Amniotic epithelial cell (primary cell): ENCODE data around the gene MIOX.

Experiments
- DNase-seq: peaks from one replicate; pipeline ENCODE4 v3.0.0-alpha.2; 2010; ENCODE audit warnings: low read depth

Gene MIOX

DNA sequence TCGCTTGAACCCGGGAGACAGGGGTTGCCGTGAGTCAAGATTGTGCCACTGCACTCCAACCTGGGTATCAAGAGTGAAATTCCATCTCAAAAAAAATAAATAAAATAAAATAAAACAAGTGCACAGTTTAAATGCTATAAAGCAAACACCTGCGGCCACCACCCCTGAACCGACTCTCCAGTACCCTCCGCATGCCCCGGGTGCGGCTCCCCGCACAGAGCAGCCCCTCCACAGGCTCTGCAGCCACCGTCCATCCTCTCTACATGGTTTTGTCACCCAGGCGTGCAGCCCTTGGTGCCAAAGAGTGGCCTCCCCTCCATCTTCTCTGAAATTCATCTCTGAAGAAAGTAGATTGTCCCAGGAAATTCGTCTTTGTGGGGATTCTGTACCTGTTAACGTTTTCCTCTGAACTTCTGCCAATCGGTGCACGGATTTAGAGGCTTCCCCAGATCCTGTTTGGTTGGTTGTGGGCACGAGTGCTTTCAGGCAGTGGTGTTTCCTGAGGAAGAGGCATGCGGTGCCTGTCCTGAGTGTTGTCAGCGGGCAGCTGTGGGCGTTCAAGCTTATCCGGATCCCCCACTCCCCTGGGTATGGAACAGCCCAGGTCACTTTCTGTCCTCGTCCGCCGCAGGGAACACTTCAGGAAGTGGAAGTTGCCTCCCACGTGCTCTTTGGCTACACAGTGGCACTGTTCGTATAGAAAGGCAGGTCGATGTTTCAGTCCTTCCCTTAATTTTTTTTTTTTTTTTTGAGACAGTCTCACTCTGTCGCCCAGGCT lies 4.1 kb downstream of the MIOX start:
- DNase-seq = no peak

DNA sequence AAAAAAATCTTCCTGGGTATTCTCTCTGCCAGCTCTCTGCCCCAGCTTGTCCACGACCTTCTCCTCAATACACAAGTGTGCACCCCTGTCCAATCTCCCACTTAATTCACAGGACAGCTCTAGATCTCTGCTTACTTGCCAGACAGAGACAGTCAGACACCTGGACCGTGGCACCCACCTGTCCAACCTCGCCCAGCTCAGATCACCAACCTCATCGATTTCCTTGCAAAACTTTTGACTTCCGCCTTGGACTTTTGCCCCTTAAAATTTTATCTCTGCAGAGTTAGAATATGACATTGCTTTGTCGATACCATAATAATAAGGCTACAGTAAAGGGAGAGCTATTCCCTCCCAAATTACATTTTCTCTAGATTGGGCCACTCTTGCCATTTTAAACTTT lies 10.4 kb downstream of the MIOX start:
- no peak for DNase-seq

DNA sequence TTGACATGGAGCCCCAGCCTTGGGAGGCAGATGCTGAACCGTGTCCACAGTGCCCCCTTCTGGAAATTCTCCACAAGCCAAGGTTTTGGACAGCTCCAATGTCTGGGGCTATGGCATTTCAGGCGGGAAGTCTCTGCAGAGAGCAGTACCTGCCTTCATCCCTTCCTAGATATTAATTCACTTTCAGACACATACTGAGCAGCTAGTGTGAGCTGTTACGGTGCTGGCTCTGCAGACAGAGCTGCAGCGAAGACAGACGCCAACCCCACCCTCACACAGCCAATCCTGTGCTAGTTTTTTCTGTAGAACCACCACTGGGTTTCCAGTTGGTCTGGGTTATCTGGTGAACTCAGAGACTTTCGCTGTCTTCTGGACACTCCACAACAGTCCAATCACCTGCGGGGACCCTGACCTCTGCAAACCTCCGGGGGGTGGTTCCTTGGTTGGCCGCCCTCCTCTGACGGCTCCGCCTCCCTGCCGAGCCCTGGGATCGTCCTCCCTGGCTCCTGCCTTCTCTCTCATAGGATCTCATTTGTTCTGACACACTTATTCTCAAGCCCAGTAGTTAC lies 11.7 kb downstream of the MIOX start:
- DNase-seq = peak; percentile 50

DNA sequence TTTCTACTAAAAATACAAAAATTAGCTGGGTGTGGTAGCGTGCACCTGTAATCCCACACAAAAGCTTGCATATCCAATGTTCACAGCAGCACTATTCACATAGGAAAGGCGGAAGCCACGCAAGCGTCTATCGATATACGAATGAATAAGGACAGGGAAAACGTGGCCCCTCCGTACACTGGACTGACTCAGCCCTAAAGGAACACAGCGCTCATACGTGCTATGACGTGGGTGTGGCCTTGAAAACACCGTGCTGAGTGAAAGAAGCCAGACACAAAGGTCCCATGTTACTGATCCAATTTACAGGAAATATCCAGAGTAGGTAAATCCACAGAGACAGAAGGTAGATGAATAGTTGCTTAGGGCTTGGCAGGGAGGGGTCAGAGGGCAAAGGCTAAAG lies 13.8 kb downstream of the MIOX start:
- DNase-seq = peak; percentile 19

DNA sequence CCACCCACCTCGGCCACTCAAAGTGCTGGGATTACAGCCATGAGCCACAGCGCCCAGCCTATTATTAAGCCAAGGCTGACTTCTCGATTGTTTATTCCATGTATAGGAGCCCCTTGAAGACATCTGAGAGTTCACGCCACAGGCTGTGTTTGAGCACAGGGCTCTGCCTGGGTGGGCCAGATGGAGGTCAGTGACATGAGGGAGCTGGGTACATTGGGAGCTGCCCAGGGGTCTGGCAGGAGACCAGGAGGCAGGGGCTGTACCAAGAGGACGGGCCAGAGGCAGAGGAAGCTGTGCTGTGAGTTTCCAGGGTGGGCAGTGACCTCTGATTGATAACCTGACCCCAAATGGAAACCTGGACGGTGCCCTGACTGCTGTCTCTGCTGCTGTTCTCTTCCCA lies 15.4 kb downstream of the MIOX start:
- DNase-seq = no peak

DNA sequence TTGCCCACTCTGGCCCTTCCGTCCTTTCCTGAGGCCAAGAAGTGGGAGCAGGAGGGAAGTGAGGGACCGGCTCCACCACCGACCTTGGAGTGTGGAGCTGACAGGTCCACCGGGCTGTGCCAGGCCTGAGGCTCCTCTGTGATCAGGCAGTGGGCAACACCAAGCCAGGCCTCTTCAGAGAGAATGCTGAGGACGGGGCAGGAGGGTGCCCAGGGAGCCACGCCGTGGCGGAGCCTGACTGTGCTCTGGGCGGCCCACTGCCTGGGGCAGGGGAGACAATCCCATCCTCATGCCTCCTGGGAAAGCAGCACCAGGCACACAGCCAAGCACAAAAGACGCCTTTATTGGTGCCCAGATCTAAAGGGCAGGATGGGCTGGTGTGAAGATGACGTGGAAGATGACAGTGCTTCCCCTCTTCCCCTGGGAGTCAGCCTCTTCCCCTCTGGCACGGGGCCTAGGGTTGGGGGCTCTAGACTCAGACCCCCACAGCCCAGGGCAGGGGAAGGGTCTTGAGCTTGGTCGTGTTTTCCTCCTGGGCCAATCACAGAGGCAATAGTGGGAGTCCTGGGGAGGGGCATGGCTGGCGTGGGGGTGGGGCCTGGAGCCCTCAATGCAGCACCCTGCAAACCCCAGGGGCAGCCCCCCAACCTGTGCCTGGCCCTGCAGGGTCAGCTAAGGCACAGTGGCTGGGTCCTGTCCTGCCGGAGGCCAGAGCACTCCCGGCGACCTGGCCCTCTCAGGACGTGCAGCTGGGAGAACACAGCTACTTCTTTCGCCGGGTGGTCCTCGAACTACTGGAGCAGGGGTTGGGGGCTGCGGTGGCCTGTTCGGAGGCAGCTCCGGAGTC lies 16.2 kb downstream of the MIOX start:
- no peak for DNase-seq

DNA sequence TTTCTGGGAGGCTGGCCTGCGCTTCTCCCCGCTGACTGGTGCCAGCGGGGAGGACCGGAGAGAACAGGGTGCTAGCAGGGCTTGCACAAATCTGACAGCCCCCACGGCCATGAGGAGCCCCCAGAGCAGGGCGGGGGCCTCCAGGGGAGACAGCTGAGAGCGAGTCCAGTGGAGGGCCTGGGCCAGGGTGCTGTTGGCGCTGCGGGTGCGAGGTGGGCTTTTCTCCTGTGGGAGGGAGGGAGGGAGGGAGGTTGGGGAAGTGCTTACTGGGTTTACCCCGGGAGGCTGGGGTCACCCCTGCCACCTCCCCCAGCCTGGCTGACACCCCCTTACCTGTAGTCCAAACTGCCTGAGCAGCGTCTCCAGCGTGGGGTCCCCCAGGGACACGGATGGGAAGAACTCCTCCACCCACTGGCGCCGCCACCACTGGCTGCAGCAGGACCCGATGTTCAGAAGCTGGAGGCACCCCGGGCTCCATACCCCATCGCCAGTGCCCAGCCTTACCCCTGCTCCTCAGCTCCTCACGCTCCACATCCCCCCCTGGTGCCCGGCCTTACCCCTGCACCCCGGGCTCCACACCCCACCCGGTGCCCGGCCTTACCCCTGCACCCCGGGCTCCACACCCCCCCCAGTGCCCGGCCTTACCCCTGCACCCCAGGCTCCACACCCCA lies 17.0 kb downstream of the MIOX start:
- no peak for DNase-seq

DNA sequence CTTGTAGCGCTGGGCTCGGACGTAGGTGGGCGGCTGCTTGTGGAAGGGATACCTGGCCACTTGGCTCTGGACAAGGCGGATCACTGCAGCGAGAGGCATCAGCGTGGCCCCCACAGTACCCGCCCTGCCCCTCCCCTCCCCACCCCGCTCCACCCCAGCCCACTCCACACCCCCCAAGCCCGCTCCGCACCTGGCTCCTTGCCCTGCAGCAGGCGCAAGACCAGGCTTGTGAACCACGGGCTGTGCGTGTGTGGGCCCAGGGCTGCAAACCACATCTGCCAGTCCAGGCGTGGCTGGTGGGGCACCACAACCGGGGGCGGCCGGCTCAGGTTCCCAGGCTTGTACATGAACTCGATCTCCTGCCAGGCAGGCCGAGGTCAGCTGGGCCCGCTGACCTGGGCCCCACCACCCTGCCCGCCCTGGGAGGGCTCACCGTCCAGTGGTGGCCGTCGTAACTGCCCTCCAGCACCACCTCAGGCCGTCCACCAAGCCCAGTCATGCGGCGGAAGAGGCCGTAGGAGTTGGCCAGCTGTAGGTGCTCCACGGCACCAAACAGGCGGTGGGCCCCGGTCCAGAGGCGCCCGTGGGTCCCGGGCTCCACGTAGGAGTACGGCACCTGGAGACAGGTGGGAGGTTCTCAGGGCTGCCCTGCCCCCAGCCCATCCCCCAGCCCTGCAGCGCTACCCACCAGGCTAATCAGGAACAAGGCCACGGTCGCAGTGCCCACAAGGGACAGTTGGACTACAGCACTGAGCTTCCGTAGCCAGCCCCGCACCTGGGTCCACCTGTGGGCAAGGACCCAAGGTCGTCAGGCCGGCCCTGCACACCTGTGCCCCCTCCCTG lies 17.9 kb downstream of the MIOX start:
- no peak for DNase-seq

DNA sequence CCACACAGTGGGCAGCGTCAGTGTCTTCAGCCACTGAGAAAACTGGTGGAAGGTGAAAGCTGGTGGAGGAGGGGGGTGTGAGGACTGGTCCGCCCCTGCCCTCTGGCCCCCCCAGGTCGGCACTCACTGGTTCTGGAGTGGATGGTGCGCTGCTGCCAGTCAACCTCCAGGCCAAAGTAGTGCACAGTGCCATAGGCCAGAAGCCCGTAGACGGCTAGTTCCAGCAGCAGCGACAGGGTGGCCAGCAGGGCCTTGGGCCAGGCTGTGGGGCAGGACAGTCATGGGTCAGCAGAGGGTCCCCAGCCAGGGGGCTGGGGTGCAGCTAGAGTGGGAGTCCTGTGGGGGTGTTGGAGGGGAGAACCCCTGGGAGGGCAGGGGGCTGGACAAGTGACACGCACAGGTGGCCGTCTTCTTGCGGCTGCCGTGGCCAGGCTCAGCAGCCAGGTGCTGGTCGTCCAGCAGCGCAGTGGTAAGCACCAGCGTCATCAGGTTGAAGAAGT lies 18.7 kb downstream of the MIOX start:
- DNase-seq = no peak

DNA sequence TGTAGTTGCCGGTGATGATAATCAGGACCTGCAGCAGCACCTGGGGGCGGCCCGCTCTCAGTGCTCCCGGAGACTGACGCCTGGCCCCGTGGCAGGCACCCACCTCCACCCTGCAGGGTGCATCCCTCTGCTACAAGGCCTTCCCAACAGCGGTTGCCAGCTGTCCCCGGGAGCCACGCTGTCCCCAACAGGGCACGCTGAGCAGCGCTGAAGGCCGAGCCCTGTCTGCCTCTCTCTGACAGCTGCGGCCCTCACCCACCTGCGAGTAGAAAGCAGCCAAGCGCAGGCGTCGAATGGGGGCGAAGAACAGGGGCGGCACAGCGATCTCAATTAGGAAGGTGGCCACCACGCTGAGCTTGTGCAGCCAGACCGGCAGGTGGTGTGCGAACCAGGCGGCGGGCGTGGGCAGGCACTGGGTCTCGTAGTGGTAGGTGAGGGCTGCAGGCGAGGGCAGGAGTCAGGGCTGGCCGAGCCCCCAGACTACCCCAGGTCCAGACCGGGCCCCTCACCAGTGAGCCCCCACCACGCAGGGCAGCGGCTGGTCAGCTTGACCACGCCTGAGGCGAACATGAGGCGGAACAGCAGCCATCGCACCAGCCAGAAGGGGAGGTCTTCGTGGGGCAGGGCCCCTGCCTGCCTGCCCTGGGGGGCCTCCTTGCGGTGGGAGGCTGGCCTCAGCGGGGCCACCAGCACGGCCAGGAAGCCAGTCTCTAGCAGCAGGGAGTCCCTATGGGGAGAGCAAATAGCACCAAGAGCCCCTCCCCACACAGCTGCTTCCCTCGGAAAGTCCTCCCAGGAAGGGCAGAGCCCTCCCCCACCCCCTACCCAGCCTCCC lies 19.3 kb downstream of the MIOX start:
- DNase-seq = no peak

DNA sequence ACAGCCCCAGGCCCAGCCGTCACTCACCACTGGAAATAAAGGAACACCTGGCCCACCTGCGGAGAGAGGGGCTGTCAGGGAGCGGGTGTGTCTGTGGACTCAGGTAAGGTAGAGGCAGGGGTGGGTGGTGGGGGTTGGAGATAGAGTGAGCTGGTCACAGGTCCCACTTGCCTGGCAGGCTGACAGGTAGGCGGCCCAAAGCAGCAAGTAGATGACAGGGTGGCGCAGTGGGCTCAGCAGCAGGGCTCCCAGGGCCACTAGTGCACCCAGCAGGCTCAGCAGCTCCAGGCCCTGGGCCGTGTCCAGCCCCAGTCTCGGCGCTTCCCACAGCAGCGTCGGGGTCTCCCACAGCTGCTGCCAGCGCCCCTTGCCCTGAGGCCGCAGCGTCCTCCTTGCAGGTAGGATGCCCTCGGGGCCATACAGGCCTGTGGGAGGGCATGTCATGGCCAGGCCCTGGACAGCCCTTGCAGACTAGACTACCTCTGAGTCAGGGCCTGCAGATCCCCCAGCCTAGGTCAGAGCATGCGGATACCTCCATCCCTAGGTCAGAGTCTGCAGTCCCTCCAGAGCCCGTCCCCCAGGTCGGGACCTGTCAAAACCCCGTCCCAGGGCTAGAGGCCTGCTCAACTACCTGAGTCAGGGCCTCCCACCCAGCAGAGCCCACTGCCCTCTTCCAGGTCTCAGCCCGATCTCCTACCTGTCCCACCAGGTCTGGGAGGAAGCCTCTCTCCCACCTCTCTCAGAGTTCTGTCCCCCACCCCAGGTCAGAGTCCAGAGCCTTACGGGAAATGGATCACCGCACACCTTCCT lies 20.2 kb downstream of the MIOX start:
- peak; percentile 13 for DNase-seq

DNA sequence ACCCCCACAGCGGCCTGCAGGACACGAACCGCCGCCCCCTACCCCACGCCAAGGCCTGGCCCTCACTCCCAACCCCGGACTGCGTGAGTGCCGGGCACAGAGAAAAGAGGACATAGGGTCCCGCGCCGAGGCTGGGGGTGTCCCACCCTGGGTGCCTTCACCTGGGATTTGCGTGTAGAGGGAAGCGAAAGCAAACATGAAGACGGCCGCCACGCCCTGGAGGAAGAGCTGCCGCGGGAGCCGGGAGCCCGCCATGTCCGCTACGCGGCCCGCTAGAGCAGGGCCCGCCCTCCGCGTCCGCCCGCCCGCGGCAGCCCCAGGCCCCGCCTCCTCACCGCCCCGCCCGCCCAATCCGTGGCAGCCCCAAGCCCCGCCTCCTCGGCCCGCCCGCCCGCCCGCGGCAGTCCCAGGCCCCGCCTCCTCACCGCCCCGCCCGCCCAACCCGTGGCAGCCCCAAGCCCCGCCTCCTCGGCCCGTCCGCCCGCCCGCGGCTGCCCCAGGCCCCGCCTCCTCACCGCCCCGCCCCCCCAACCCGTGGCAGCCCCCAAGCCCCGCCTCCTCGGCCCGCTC lies 20.8 kb downstream of the MIOX start, which contains the start of gene LMF2:
TSS of gene LMF2 (minus strand) at position 282 of the 570 bp plus-strand sequence. CDS start at position 255, 27 bp downstream.
- no peak for DNase-seq

DNA sequence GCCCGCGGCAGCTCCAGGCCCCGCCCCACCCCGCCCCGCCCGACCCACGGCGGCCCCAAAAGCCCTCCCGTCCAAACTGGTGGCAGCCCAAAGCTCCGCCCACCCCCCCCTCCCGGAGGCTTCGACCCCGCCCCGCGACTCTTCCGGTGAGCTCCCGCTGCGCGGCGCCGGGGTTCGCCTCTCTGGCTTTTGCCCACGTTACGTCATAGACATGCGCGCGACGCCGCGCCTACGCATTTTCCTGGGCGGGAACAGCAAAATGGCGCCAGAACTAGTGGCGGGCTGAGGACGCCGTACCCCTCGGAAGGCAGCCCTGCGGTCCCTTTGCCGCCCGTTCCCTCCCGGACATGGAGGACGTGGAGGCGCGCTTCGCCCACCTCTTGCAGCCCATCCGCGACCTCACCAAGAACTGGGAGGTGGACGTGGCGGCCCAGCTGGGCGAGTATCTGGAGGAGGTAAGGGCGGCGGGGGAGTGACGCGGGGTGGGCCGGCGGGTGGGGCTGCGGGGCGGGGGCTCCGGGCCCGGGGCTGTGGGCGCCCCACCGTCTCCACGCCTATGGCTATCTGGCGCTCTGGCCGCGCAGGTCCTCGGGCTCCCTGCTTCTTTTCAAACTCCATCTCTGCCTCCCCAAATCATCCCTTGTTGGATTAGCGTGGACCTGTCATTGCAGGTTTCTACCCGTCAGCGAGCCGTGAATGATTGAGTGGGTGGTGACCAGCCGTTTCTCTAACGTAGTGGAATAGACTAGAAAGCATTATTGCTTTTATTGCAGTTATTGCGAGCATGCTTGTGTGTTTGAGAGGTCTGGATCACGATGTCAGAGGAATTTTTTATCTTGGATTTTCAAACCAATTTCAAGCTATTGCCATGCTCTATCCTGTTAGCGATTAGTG lies 21.6 kb downstream of the MIOX start, which contains the start of gene NCAPH2:
TSS of gene NCAPH2 (plus strand) at position 234 of the 894 bp plus-strand sequence. CDS start at position 348, 114 bp downstream.
- peak; percentile 92 for DNase-seq

DNA sequence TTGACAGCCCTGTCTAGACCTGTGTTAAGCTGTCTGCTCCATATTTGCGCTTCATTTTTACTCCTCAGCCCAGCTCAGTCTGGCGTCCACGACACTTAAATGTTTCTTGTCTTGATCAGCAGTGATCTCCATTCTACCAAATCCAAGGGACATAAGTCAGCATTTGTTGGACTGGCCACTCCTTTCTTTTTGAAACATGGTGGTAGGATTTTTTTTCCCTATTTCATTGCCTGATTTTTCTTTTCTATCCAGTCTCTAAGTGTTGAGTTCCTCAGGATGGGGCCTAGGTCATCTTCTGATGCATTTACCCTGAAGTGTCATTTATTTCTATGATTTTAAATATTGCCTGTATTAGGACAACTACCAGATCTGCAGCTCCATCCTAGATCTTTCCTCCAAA lies 22.2 kb downstream of the MIOX start:
- DNase-seq = no peak

DNA sequence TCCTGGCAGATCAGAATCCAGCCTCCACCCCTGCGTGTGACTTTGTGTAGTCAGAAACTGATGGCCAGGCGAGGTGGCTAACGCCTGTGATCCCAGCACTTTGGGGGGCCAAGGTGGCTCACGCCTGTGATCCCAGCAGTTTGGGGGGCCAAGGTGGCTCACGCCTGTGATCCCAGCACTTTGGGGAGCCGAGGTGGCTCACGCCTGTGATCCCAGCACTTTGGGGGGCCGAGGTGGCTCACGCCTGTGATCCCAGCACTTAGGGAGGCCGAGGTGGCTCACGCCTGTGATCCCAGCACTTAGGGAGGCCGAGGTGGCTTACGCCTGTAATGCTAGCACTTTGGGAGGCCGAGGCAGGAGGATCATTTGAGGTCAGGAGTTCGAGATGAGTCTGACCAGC lies 26.5 kb downstream of the MIOX start:
- DNase-seq = no peak

DNA sequence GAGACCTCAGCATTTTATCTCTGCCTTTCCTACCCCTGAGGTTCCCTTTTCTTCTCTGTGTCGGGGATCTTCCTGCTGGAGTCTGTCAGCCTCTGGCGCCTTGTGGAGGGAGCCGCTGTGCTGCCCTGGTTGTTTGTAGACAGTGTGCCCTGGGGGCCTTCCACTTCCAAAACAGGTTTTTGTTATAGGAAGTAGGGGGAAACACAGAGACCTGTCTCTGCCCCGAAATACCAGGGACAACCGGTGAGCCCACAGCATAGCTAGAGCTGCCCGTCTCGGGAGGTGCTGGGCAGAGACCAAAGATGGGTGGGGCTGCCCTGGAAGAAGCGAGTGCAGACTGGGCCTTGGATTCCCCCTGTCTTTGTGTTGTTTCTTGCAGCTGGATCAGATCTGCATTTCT lies 29.4 kb downstream of the MIOX start:
- DNase-seq = no peak

DNA sequence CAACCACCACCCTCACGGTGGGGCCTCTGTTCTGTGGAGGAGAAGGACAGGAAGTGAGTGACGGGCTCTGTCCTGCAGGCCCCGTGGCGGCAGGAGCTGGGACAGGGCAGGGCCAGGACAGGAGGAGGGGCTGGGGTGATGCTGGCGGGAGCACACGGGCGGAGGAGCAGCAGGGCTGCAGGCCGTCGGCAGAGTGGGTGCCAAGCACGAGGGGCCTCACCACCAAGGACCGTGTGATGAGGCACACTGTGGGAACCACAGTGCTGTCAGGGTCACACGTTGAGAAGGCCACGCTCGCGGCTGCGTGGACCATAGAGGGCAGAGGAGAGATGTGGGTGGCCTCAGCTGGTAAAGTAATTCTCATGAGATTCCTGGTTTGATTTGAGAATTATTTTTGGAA lies 30.2 kb downstream of the MIOX start:
- no peak for DNase-seq
